Transverse colon (tissue), 4 donors: ENCODE results near the gene FARSA. TPM values are rescaled to one million over a fixed set of nuclear protein-coding genes. Genes with fewer than 3 reads are reported as not detected.
A peak's percentile ranks its signal among the peaks of the same experiment; 100 is the strongest.

Source experiments
- DNase-seq: peaks from one replicate; pipeline ENCODE4 v3.0.0-alpha.2; 2019
- H3K27ac ChIP-seq, 4 donors: fragments of 200-600 bp; sonication (generic); 2 replicates each; pipeline ENCODE4 v1.5.1; 2016 to 2018; ENCODE audit warnings: inconsistent platforms in 4 of 4
- H3K27me3 ChIP-seq: fragments of 200-600 bp; sonication (generic); 2 replicates; pipeline ENCODE4 v1.5.1; 2017; ENCODE audit warnings: inconsistent platforms
- H3K36me3 ChIP-seq, 4 donors: fragments of 200-600 bp; sonication (generic); 2 replicates each; pipeline ENCODE4 v1.5.1; 2017 to 2019; ENCODE audit warnings: inconsistent platforms in 4 of 4
- H3K4me1 ChIP-seq, 4 donors: fragments of 200-600 bp; sonication (generic); 2 replicates each; pipeline ENCODE4 v1.5.1; 2017 to 2020; ENCODE audit warnings: inconsistent platforms in 4 of 4
- H3K4me3 ChIP-seq, 4 donors: fragments of 200-600 bp; sonication (generic); 1 replicate in 1 of 4; 2 replicates in 3 of 4; pipeline versions ENCODE4 v1.5.1 to v1.6.1; 2017 to 2019; ENCODE audit warnings: inconsistent platforms in 4 of 4
- H3K9me3 ChIP-seq, 2 donors: fragments of 200-600 bp; sonication (generic); 2 replicates each; pipeline ENCODE4 v1.5.1; 2017 to 2019; ENCODE audit warnings: inconsistent platforms in 2 of 2
- EP300 ChIP-seq: sonication (generic); formaldehyde crosslinking; IDR thresholded peaks from one replicate; pipeline ENCODE4 v1.6.1; 2017; ENCODE audit warnings: antibody characterized with exemption, low read depth
- POLR2A ChIP-seq: fragments of 450-650 bp; IDR thresholded peaks from one replicate; pipeline ENCODE4 v1.6.1; 2016; ENCODE audit warnings: antibody characterized with exemption, mild to moderate bottlenecking, moderate library complexity
- POLR2AphosphoS5 ChIP-seq, 3 donors: sonication (generic); formaldehyde crosslinking; IDR thresholded peaks; one replicate each; pipeline ENCODE4 v1.6.1; 2016; ENCODE audit warnings: antibody characterized with exemption in 3 of 3
- WGBS, 2 donors: methylation state at CpG; one replicate each; pipeline ENCODE4 v1.1.5; 2018; ENCODE audit warnings: low coverage in 1 of 2; 5-methylcytosine and 5-hydroxymethylcytosine counted together
- in situ Hi-C, 4 donors: fragments of 200-750 bp; cut with MboI; loops; one replicate each; pipeline versions ENCODE4 v1.15.0 to v1.15.1; 2017; ENCODE audit warnings: low sequenced_read_pairs in 3 of 4, low pct_ligation_motif_present in 1 of 4, low pct_unique_long_range_greater_than_20kb in 1 of 4
- intact Hi-C: fragments of 100-400 bp; cut with DNase I; formaldehyde crosslinking; loops from one replicate; pipeline ENCODE4 v1.15.1; 2023; ENCODE audit warnings: low total_unique reads
- total RNA-seq, 4 donors: library from RNA; depleted of rRNA; stranded (reverse); fragments of >200 nt; gene quantifications; one replicate each; pipeline ENCODE4 v1.1.0, GENCODE V29; 2016
- TF ChIP-seq, protein P1 (sequence below), 5 experiments: fragments of 200-600 bp in 3 of 5; fragments of 450-650 bp in 2 of 5; sonication (generic) in 3 of 5; IDR thresholded peaks; 1 replicate in 2 of 5; 2 replicates in 3 of 5; pipeline ENCODE4 v1.5.1; 2016 to 2017; ENCODE audit warnings: antibody characterized with exemption in 5 of 5, inconsistent platforms in 3 of 5, mild to moderate bottlenecking in 2 of 5, moderate library complexity in 1 of 5

FARSA gene
- total RNA-seq, 4 donors from 2014 or later, result 18.0 to 40.8 (median 32.6) TPM

DNA sequence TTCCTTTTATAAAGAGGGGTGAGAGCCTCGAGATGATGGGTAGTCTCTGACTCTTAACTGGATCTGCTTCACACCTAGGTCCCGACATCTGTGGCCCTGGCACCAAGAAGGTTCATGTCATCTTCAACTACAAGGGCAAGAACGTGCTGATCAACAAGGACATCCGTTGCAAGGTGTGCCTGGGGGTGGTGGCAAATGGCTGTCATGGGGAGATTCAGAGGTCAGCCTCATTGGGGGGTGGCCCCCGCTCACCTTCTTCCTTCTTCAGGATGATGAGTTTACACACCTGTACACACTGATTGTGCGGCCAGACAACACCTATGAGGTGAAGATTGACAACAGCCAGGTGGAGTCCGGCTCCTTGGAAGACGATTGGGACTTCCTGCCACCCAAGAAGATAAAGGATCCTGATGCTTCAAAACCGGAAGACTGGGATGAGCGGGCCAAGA lies 6.5 kb upstream of the FARSA start:
- intact Hi-C loops, result loop anchor here (10.0 kb wide), 1 partner anchor 55 kb away; the partner anchor contains the start of genes DNASE2 and KLF1
- H3K4me1 ChIP-seq, result peaks cover 16 to 53% (median 33%) of the 10 kb centered on the region in 4 donors

DNA sequence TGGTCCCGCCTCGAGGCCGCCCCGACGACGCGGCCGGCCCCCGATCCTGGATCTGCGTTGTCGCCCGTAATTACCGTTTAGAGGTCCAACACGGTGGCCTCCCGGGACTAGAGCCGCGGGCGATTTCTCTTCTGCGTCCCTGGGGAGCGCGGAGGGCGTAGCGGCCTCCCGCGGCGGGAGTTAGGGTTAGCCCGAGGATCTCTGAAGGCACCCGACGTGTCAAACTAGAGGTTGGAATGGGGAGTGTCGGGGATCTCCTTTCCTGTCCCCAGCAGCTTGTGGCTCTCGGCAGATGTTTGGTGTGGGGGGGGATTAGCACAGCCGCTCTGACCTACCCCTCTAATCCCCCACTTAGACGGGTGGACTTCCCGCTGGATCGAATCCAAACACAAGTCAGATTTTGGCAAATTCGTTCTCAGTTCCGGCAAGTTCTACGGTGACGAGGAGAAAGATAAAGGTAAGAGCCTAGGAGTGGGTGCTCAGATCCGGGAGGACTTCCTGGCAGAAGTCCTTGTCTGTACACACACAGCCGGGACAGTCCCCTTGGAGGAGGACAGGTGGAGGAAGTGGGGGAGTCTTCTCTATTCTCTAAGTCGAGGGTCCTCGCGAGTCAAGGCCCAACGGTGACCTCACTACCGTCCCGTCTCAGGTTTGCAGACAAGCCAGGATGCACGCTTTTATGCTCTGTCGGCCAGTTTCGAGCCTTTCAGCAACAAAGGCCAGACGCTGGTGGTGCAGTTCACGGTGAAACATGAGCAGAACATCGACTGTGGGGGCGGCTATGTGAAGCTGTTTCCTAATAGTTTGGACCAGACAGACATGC lies 5.5 kb upstream of the FARSA start:
- 1 to 10% methylated on average over 2 to 53 of the region's 54 CpGs for WGBS, 2 donors
- in situ Hi-C loops, result no loop called here
- intact Hi-C loops, result no loop called here
- Histone ChIP-seq H3K27me3 (no peaks in the 10 kb centered on the region), H3K4me3 (peak overlapping the region; percentile 90 to 100 (median 92)), H3K9me3 (no peaks in the 10 kb centered on the region), H3K27ac (peak overlapping the region; percentile 95 to 98 (median 98)), H3K36me3 (peaks cover 0 to 30% (median 12%) of the 10 kb centered on the region in 4 donors), H3K4me1 (peaks cover 16 to 50% (median 33%) of the 10 kb centered on the region in 4 donors)
- TF ChIP-seq EP300 (no peak), POLR2A (peak; percentile 25), POLR2AphosphoS5 (IDR thresholded peaks at IDR 0.05) (no peak)
- TF ChIP-seq, protein P1, sequence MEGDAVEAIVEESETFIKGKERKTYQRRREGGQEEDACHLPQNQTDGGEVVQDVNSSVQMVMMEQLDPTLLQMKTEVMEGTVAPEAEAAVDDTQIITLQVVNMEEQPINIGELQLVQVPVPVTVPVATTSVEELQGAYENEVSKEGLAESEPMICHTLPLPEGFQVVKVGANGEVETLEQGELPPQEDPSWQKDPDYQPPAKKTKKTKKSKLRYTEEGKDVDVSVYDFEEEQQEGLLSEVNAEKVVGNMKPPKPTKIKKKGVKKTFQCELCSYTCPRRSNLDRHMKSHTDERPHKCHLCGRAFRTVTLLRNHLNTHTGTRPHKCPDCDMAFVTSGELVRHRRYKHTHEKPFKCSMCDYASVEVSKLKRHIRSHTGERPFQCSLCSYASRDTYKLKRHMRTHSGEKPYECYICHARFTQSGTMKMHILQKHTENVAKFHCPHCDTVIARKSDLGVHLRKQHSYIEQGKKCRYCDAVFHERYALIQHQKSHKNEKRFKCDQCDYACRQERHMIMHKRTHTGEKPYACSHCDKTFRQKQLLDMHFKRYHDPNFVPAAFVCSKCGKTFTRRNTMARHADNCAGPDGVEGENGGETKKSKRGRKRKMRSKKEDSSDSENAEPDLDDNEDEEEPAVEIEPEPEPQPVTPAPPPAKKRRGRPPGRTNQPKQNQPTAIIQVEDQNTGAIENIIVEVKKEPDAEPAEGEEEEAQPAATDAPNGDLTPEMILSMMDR (IDR thresholded peaks at IDR 0.05), result peak; percentile 37 to 76 (median 45)
- peak; percentile 45 for DNase-seq

More for the DNA sequence above, 6.5 kb upstream of the FARSA start:
- H3K9me3 ChIP-seq, result no peaks in the 10 kb centered on the region
- 64% methylated on average over 10 of the region's 10 CpGs; no CpG with 5 or more reads in 1 of the 2 donors for WGBS, 2 donors
- TF ChIP-seq POLR2AphosphoS5 (IDR thresholded peaks at IDR 0.05), result no peak
- TF ChIP-seq, protein P1 (IDR thresholded peaks at IDR 0.05), result no peak
- no peak for TF ChIP-seq POLR2A
- TF ChIP-seq EP300, result no peak
- in situ Hi-C loops, result no loop called here
- peak overlapping the region in 3 of 4 donors; percentile 90 to 100 (median 91) for H3K4me3 ChIP-seq
- H3K27ac ChIP-seq, result peak overlapping the region; percentile 95 to 98 (median 98)
- H3K27me3 ChIP-seq, result no peaks in the 10 kb centered on the region
- peaks cover 0 to 33% (median 15%) of the 10 kb centered on the region in 4 donors for H3K36me3 ChIP-seq
- DNase-seq, result no peak

DNA sequence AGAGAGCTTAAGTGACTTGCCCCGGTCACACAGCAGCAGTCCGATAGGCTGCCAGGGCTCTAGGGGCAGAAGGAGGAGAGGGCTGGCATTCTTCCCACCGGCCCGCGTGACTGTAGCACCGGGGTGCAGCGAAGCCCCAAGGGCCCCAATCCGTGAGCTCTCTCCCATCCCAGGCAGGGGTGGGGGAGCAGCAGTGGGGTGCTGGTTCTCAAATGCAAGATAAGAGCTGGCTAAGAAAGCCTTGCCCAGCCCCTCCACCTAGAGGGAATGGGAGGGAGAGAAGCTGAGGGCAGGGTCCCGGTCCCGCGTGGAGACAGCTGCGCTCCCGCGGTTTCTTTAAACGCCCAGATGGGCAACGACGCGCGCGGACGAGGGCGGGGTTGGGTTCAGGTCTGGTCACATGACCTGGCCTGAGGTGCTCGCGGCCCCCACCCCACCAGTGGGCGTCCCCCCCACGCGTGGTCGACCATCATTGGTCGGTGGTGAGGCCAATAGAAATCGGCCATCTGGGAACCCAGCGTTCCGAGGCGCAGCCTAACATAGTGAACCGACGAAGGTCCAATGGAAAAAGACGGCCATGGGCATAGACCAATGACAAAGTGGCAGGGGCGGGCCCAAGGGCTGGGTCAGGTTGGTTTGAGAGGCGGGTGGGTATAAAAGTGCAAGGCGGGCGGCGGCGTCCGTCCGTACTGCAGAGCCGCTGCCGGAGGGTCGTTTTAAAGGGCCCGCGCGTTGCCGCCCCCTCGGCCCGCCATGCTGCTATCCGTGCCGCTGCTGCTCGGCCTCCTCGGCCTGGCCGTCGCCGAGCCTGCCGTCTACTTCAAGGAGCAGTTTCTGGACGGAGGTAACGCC lies 4.6 kb upstream of the FARSA start, which contains the start of gene CALR:
TSS of gene CALR (plus strand) at position 683 of the 852 bp plus-strand sequence. CDS start at position 754, 71 bp downstream.
- Histone ChIP-seq H3K4me1 (peaks cover 16 to 45% (median 33%) of the 10 kb centered on the region in 4 donors), H3K27me3 (no peaks in the 10 kb centered on the region), H3K36me3 (peaks cover 0 to 23% (median 9%) of the 10 kb centered on the region in 4 donors), H3K27ac (peak within 1 kb of the TSS; percentile 95 to 98 (median 98)), H3K9me3 (no peaks in the 10 kb centered on the region), H3K4me3 (peak within 1 kb of the TSS; percentile 90 to 100 (median 92))
- peak; percentile 100 for TF ChIP-seq POLR2A
- TF ChIP-seq EP300, result no peak
- peak; percentile 99 to 100 (median 99) for TF ChIP-seq POLR2AphosphoS5 (IDR thresholded peaks at IDR 0.05)
- intact Hi-C loops, result no loop called here
- in situ Hi-C loops, result no loop called here
- 0 to 1% methylated on average over 4 to 63 of the region's 63 CpGs for WGBS, 2 donors
- peak; percentile 100 for DNase-seq

DNA sequence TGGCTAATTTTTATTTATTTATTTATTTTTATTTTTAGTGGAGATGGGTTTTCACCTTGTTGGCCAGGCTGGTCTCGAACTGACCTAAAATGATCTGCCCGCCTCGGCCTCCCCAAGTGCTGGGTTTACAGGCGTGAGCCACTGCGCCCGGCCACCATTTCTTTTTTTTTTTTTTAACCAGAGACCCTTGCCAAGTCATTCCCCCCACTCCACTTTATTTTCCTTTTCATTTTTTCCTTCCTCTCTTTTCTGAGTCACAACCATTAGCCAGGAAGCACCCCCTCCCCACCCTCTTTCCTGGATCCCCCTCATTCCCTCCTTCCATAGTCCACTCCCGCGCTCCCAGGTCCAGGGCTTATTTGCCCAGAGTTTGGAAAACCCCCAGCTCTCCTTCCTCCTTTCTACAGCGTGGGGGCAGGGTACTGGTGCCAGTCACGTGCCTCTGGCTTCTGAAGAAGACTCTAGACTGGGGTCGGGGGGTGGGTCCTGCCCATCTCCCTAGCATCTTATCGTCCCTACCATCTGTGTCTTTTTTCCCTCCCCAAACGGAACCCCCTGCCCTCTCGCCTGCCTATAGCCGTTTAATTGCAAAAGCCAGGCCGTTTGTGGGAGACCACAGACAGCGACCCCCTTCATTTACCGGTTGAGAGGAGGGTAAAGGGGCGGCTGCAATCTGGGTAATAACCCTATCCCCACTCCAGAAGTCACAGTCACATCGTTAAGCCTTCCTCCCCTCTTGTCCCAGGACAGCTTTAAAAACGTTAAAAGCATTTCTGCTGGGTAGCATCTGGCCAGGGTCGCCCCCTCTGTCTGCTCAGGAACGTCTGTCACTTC lies 3.8 kb upstream of the FARSA start:
- Histone ChIP-seq H3K4me1 (peaks cover 22 to 47% (median 37%) of the 10 kb centered on the region in 4 donors), H3K36me3 (peaks cover 0 to 18% (median 8%) of the 10 kb centered on the region in 4 donors), H3K27me3 (no peaks in the 10 kb centered on the region), H3K27ac (peak overlapping the region; percentile 53 to 98 (median 84)), H3K4me3 (peak overlapping the region; percentile 24 to 100 (median 90)), H3K9me3 (no peaks in the 10 kb centered on the region)
- intact Hi-C loops (no loop called here), in situ Hi-C loops (no loop called here)
- peak; percentile 48 for DNase-seq
- TF ChIP-seq POLR2A (no peak), POLR2AphosphoS5 (IDR thresholded peaks at IDR 0.05) (no peak), EP300 (no peak)
- TF ChIP-seq, protein P1 (IDR thresholded peaks at IDR 0.05), result no peak
- WGBS, 2 donors, result 23 to 65% methylated on average over 7 to 23 of the region's 23 CpGs
